K562 (cell line): ENCODE measurements around the gene STX2.

Experiments
- ATF3 ChIP-seq, 2 experiments: fragments of 450-650 bp in 1 of 2; sonication (generic) in 1 of 2; formaldehyde crosslinking in 1 of 2; IDR thresholded peaks in 1 of 2; conservative IDR thresholded peaks in 1 of 2; 2 replicates each; pipeline versions ENCODE4 v1.6.1 to v1.8.1; 2016 to 2023; ENCODE audit warnings: mild to moderate bottlenecking in 2 of 2, moderate library complexity in 2 of 2, inconsistent platforms in 1 of 2, missing genetic modification reagents in 1 of 2
- BCL6 ChIP-seq: fragments of 250-450 bp; sonication (Bioruptor Pico); IDR thresholded peaks from 2 replicates; pipeline ENCODE4 v1.4.0; 2020
- BCOR ChIP-seq: fragments of 450-650 bp; IDR thresholded peaks from 2 replicates; pipeline ENCODE4 v1.6.1; 2016
- CHD2 ChIP-seq: IDR thresholded peaks from 2 replicates; pipeline ENCODE4 v1.6.1; 2011; ENCODE audit warnings: low read depth, low read length
- GABPB1 ChIP-seq: sonication (generic); formaldehyde crosslinking; IDR thresholded peaks from 2 replicates; pipeline ENCODE4 v1.8.0; 2022; ENCODE audit warnings: mild to moderate bottlenecking, missing genetic modification reagents
- MYC ChIP-seq, 2 experiments: fragments of 250-450 bp in 1 of 2; sonication (Bioruptor Pico) in 1 of 2; IDR thresholded peaks; 2 replicates each; pipeline versions ENCODE4 v1.5.1 to v1.6.1; 2012 to 2021; ENCODE audit warnings: low read depth in 2 of 2, borderline replicate concordance in 1 of 2, improper control_type of control experiment in 1 of 2, low read length in 1 of 2, mild to moderate bottlenecking in 1 of 2, moderate library complexity in 1 of 2
- NFE2L1 ChIP-seq: fragments of 450-650 bp; IDR thresholded peaks from 2 replicates; pipeline ENCODE4 v1.6.1; 2016; ENCODE audit warnings: missing genetic modification characterization, low read depth, mild to moderate bottlenecking, missing compliant biosample characterization, moderate library complexity, borderline replicate concordance
- POLR2A ChIP-seq: fragments of 450-650 bp; conservative IDR thresholded peaks from 2 replicates; pipeline ENCODE4 v1.6.1; 2016
- SP1 ChIP-seq: sonication (generic); formaldehyde crosslinking; IDR thresholded peaks from 2 replicates; pipeline ENCODE4 v1.8.1; 2022; ENCODE audit warnings: mild to moderate bottlenecking, missing genetic modification reagents
- ZNF12 ChIP-seq: sonication (generic); formaldehyde crosslinking; IDR thresholded peaks from 2 replicates; pipeline ENCODE4 v1.4.0; 2020; ENCODE audit warnings: mild to moderate bottlenecking, missing genetic modification reagents

GRCh38 chr12:130800312-130800711, 38.7 kb downstream of the STX2 start:
- TF ChIP-seq BCL6 (no peak), NFE2L1 (no peak), BCOR (no peak), POLR2A (no peak), MYC (IDR thresholded peaks at IDR 0.05; ENCODE audit: low read depth, low read length) (no peak), MYC (CRISPR knock-in tag; IDR thresholded peaks at IDR 0.05; ENCODE audit: borderline replicate concordance, low read depth) (no peak), GABPB1 (CRISPR knock-in tag) (no peak), SP1 (CRISPR knock-in tag) (no peak), ATF3 (IDR thresholded peaks at IDR 0.05) (no peak), ATF3 (CRISPR knock-in tag; conservative IDR thresholded peaks at IDR 0.05) (no peak), CHD2 (no peak), ZNF12 (no peak)
